AG09309 (cell line): ENCODE data around the gene AMACR.
"Not testable (repeated sequence)": the region's sequence is repeated elsewhere in the genome, so short reads cannot be mapped to it uniquely, and the experiment has no call there.

Experiments used
- DNase-seq: peaks from one replicate; pipeline ENCODE4 v3.0.0-alpha.2; 2010; ENCODE audit warnings: low read depth
- H3K4me3 ChIP-seq: 2 replicates; pipeline ENCODE4 v1.5.1; 2011; ENCODE audit warnings: mild to moderate bottlenecking, low read depth, low read length, moderate library complexity; ENCODE audit not compliant: control insufficient read depth
- TF ChIP-seq, protein P1 (sequence below): IDR thresholded peaks from 2 replicates; pipeline ENCODE4 v1.5.1; 2011; ENCODE audit warnings: mild to moderate bottlenecking, low read depth, low read length, inconsistent platforms; ENCODE audit not compliant: insufficient read depth, control insufficient read depth; ENCODE audit errors: missing control alignments

AMACR gene

DNA sequence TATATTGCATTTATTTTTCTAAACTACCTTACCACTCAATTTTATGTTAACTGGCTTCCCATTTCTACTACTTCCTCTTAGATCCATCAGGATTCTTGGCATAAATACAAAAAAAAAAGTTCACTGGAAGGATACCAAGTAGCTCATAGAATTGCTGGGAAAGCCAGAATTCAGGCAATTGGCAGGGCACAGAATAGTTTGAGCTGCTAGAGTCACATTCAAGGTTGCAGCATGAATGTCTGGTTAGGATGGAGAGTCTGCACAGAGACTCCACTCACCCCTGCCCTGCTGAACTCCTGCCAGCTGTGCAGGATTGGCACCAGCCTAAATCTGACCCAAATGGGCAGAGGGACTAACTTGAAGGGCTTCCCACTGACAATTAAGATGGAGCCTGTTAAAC lies 4.9 kb upstream of the AMACR start:
- H3K4me3 ChIP-seq = no peak overlapping the region
- TF ChIP-seq, protein P1, sequence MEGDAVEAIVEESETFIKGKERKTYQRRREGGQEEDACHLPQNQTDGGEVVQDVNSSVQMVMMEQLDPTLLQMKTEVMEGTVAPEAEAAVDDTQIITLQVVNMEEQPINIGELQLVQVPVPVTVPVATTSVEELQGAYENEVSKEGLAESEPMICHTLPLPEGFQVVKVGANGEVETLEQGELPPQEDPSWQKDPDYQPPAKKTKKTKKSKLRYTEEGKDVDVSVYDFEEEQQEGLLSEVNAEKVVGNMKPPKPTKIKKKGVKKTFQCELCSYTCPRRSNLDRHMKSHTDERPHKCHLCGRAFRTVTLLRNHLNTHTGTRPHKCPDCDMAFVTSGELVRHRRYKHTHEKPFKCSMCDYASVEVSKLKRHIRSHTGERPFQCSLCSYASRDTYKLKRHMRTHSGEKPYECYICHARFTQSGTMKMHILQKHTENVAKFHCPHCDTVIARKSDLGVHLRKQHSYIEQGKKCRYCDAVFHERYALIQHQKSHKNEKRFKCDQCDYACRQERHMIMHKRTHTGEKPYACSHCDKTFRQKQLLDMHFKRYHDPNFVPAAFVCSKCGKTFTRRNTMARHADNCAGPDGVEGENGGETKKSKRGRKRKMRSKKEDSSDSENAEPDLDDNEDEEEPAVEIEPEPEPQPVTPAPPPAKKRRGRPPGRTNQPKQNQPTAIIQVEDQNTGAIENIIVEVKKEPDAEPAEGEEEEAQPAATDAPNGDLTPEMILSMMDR = no peak
- no peak for DNase-seq

DNA sequence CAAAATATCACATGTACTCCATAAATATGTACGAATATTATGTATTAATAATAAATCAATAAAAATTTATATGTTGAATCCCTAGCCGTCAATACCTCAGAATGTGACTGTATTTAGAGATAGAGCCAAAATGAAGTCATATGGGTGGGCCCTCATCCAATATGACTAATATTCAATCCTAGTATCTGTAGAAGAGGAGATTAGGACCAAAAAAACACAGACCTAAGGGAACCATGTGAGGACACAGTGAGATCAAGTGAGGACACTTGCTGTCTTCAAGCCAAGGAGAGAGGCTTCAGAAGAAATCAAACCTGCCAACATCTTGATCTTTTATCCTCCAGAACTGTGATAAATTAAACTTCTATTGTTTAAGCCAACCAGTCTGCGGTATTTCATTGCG lies 3.7 kb upstream of the AMACR start:
- TF ChIP-seq, protein P1 = no peak
- no peak for DNase-seq
- no peak overlapping the region for H3K4me3 ChIP-seq

DNA sequence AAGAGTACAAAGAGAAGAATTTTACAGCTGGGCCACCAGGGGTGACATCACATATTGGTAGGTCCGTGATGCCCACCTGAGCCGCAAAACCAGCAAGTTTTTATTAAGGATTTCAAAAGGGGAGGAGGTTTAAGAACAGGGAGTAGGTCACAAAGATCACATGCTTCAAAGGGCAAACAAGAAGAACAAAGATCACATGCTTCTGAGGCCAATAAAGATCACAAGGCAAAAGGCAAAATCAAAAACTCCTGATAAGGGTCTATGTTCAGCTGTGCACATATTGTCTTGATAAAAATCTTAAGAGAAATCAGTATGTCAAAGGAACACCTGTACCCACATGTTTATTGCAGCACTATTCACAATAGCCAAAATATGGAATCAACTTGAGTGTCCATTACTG lies 2.3 kb upstream of the AMACR start:
- H3K4me3 ChIP-seq, DNase-seq: not testable (repeated sequence)

DNA sequence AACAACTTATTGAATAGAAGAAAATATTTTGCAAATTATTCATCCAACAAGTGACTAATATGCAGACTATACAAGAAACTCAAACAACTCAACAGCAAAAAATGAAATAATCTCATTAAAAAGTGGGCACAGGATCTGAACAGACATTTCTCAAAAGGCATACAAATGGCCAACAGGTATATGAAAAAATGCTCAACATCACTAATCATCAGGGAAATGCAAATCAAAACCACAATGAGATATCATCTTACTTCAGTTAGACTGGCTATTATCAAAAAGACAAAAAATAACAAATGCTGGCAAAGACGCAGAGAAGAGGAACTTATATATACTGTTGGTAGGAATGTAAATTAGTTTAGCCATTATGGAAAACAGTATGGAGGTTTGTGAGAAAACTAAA lies 1.8 kb upstream of the AMACR start:
- DNase-seq = no peak
- no peak overlapping the region for H3K4me3 ChIP-seq
- TF ChIP-seq, protein P1 = no peak

DNA sequence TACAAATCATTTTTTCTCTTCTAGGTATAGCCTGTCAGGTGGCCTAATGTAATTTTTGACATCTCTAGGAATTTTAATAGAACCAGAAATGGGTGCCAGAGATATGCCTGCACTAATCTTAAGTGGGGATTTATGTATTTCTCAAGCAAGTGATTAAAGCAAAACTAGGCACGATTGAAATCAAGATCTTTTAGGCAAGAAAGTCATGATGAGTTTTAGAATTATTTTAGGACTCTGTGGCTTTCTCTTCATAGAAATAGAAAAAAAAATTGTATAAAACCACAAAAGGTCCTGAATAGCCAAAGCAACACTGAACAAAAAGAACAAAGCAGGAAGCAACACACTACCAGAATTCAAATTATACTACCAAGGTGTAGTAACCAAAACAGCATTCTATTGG lies 952 bp upstream of the AMACR start:
- TF ChIP-seq, protein P1 = no peak
- DNase-seq = no peak
- peak overlapping the region; percentile 85 for H3K4me3 ChIP-seq

DNA sequence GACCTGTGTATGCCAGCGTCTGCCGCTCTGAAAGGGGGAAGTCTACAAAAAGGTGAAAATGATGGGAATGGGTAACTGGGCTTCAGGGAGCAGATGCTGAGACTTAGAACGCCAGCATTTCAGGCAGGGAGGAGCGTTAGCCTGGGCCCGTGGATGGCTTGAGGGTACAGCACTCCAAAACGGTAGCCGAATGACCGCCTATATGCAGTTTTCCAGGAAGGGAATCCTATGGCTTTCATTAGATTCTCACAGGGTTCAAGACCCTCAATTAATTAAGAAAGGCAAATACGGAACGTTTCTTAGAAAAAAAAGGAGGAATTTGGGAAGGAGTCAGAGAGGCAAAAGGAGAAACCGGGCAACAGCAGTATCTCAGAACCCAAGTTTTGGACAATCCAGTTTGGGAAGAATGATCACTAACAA lies 639 bp downstream of the AMACR start:
- peak overlapping the region; percentile 85 for H3K4me3 ChIP-seq
- no peak for DNase-seq
- TF ChIP-seq, protein P1 = no peak

DNA sequence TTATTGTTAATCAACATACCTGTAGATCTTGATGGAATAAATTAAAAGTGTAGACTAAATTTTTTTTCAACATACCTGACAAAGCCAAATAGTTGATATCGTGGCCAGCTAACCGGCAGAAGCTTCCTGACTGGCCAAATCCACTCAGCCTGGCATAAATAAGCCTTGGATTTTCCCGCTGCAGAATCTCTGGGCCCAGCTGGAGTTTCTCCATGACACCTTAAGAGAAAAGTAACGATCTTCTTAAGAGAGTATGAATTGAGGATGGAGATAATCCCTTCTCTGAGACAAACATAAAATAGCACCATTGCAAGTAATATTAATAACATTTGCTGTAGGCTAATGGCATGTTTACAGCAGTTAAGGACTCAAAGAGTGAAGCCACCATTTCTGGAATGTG lies 2.2 kb downstream of the AMACR start:
- DNase-seq = no peak
- TF ChIP-seq, protein P1 = no peak
- H3K4me3 ChIP-seq = no peak overlapping the region

DNA sequence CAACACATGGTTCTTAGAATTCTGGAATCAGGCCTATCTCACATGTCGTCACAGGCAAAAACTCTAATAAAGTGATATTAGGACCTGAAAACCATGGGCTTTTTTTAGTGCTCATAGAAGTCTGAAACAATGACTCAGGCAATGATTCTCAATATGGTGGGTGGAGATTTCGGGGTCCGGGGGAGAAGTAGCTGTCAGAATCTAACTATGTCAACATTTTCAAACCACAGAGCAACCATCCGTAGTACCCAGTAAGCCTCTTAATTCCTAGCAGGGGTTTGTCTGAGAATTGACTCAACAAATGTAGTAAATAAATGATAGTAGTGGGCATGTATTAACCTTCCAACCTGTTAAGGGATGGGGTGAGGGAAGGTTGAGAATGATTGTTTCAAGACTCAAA lies 2.6 kb downstream of the AMACR start:
- no peak overlapping the region for H3K4me3 ChIP-seq
- TF ChIP-seq, protein P1 = no peak
- DNase-seq = no peak
